GM18519 (cell line): ENCODE results near the gene SPINT2.

Source experiments
- ATAC-seq: cut with Tn5 transposase; IDR thresholded peaks from one replicate; pipeline ENCODE4 v1.9.1; 2021; ENCODE audit warnings: mild to moderate bottlenecking, moderate library complexity; ENCODE audit not compliant: unreplicated experiment, low FRiP score

Gene SPINT2

GRCh38 chr19:38265921-38266429 is 1.6 kb downstream of the SPINT2 start:
- no peak for ATAC-seq

- no peak for ATAC-seq
These were observed 2.7 kb downstream of the SPINT2 start for GRCh38 chr19:38266981-38267597.

- ATAC-seq, result no peak
These were observed 3.5 kb downstream of the SPINT2 start for GRCh38 chr19:38267761-38268483.

- no peak for ATAC-seq
These were observed 4.2 kb downstream of the SPINT2 start for GRCh38 chr19:38268539-38268938.

- no peak for ATAC-seq
These were observed 6.3 kb downstream of the SPINT2 start for GRCh38 chr19:38270587-38271167.

GRCh38 chr19:38273499-38273898 is 9.1 kb downstream of the SPINT2 start:
- ATAC-seq, result no peak

GRCh38 chr19:38274739-38275138 is 10.4 kb downstream of the SPINT2 start:
- ATAC-seq, result no peak

GRCh38 chr19:38276942-38277517 is 12.7 kb downstream of the SPINT2 start:
- no peak for ATAC-seq

GRCh38 chr19:38277549-38277948 is 13.2 kb downstream of the SPINT2 start:
- ATAC-seq, result no peak

GRCh38 chr19:38277969-38278680 is 13.8 kb downstream of the SPINT2 start:
- ATAC-seq, result no peak

- ATAC-seq, result no peak
These were observed 14.4 kb downstream of the SPINT2 start for GRCh38 chr19:38278751-38279150.

- ATAC-seq, result no peak
These were observed 15.9 kb downstream of the SPINT2 start for GRCh38 chr19:38280030-38280921.

GRCh38 chr19:38281811-38282566 is 17.6 kb downstream of the SPINT2 start:
- ATAC-seq, result no peak

- ATAC-seq, result no peak
These were observed 18.9 kb downstream of the SPINT2 start for GRCh38 chr19:38283271-38283670.

GRCh38 chr19:38284422-38284821 is 20.0 kb downstream of the SPINT2 start:
- no peak for ATAC-seq

GRCh38 chr19:38285567-38285966 is 21.2 kb downstream of the SPINT2 start:
- ATAC-seq, result no peak

GRCh38 chr19:38287604-38288003 is 23.2 kb downstream of the SPINT2 start:
- no peak for ATAC-seq

GRCh38 chr19:38288123-38288855 is 23.9 kb downstream of the SPINT2 start:
- no peak for ATAC-seq
